AG04449 (cell line): ENCODE measurements around the gene PSMA2.

Experiments
- CTCF ChIA-PET: fragments of 350-600 bp; formaldehyde crosslinking; extraction: SDS; loops from one replicate; lab custom pipeline; 2021; ENCODE audit warnings: antibody characterized with exemption; lab: Yijun Ruan, JAX
- POLR2A ChIA-PET: fragments of 400-600, 350-600 bp; formaldehyde crosslinking; extraction: SDS; loops from one replicate; lab custom pipeline; 2020; ENCODE audit warnings: antibody characterized with exemption, inconsistent platforms; lab: Yijun Ruan, JAX
- DNase-seq: peaks from one replicate; pipeline ENCODE4 v3.0.0-alpha.2; 2010; ENCODE audit warnings: low read depth, low spot score
- H3K4me3 ChIP-seq: 2 replicates; pipeline ENCODE4 v1.5.1; 2011; ENCODE audit warnings: low read depth, mild to moderate bottlenecking, control low read depth, low read length
- CTCF ChIP-seq: IDR thresholded peaks from one replicate; pipeline ENCODE4 v1.5.1; 2011; ENCODE audit warnings: mild to moderate bottlenecking, moderate library complexity, low read length, control low read depth, inconsistent platforms; ENCODE audit not compliant: insufficient read depth; ENCODE audit errors: missing control alignments

The PSMA2 gene

DNA sequence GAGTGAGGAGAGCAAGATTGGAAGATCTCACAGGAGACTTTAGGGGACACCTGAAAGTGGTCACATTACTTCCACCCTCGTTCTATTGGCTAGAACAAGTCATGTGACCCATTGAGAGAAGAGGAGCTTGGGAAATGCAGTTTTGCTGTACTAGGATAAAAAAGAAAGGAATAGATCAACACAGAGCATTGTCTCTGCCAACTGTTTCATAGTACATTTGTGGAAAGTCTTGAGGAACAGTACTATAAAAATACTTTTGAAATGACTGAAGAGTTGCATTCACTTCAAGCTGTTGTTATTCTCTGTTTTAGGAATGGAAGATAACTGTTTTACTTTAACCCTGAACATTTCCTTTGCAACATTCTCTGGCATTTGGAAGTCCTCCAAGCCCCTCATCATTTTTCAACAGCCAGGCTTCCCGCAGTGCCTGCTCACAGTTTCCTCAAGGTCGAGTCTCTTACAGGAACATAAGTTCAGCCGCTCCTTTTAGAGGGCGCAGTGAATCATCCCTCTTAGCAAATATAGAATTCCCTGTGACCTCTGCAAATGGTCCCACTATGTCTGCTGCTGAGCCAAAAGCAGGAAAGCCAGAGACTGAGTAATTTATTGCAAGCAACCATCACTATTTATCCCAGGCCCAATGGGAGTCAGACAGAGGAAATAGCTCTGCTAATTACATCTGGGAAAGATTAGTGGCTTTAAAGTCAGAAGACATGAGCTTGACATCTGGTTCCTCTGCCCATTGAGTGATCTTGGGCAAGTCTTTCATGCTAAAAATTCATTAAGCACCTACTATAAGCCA lies 40.9 kb upstream of the PSMA2 start:
- ChIA-PET CTCF (interaction anchor here (0.8 to 2.8 kb wide), 5 partner anchors 14 to 467 kb away, joined by 3 to 16 read pairs (median 3); no protein-coding TSS in a partner anchor), POLR2A (interaction anchor here (0.5 to 1.4 kb wide), 5 partner anchors 28 to 164 kb away, joined by 3 to 10 read pairs (median 3); partner anchors contain the start of genes MRPL32 and PSMA2)
- TF ChIP-seq CTCF = no peak
- no peak overlapping the region for H3K4me3 ChIP-seq
- DNase-seq = peak; percentile 96

- no peak overlapping the region for H3K4me3 ChIP-seq
- POLR2A ChIA-PET = no interaction called here
- no peak for DNase-seq
- CTCF ChIA-PET = interaction anchor here (1.5 kb wide), 1 partner anchor 26 kb away, joined by 6 read pairs; no protein-coding TSS in a partner anchor
- no peak for TF ChIP-seq CTCF
Observed at GRCh38 chr7:42967391-42967790, 35.4 kb upstream of the PSMA2 start.

GRCh38 chr7:42964849-42965805 lies 33.2 kb upstream of the PSMA2 start:
- DNase-seq = no peak
- H3K4me3 ChIP-seq = no peak overlapping the region
- no peak for TF ChIP-seq CTCF
- POLR2A ChIA-PET = no interaction called here
- CTCF ChIA-PET = interaction anchor here (7.7 kb wide), 1 partner anchor 23 kb away, joined by 54 read pairs; no protein-coding TSS in a partner anchor

DNA sequence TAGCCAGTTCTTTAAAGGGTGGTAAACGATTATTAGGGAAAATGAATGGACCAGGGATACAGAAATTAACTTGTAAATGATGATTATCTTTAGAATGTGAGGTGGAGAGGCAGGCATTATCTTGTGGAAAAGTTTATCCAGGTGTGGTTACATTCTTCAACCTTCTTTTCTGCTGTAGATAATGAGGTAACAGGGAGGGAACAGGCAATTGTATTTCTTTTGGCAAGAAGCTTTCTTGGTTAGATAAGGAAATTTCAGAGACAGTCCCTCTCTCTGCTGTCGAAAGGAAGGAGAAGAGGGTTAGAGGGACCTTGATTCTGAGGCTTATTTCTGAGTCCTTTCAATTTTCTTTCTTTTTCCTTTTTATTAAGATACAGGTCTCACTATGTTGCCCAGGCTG lies 32.3 kb upstream of the PSMA2 start:
- no peak for DNase-seq
- no peak overlapping the region for H3K4me3 ChIP-seq
- no peak for TF ChIP-seq CTCF
- CTCF ChIA-PET = interaction anchor here (7.7 kb wide), 1 partner anchor 22 kb away, joined by 54 read pairs; no protein-coding TSS in a partner anchor
- POLR2A ChIA-PET = no interaction called here

DNA sequence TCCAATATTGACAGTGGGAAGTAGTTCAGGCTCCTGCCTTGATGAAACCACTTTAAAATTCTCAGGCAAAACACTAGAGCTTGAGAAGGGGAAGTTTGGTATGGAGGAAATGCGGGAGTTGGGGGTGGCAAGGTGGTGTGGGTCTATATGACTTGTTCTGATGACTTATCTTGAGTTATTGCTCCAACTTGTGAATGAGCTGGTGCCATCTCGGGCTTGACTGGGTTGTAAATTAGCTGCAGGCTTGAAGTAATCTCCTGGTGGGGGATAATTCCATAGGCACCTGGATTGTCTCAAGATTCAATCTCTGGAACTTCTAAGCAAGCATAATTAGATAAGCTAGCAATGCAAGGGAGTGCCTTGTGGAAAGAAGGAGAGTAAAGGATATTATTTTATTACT lies 29.2 kb upstream of the PSMA2 start:
- no peak for TF ChIP-seq CTCF
- no peak for DNase-seq
- H3K4me3 ChIP-seq = no peak overlapping the region
- CTCF ChIA-PET = interaction anchor here (1.3 to 7.7 kb wide), 2 partner anchors 19 to 147 kb away, joined by 5 to 54 read pairs; no protein-coding TSS in a partner anchor
- POLR2A ChIA-PET = no interaction called here

DNA sequence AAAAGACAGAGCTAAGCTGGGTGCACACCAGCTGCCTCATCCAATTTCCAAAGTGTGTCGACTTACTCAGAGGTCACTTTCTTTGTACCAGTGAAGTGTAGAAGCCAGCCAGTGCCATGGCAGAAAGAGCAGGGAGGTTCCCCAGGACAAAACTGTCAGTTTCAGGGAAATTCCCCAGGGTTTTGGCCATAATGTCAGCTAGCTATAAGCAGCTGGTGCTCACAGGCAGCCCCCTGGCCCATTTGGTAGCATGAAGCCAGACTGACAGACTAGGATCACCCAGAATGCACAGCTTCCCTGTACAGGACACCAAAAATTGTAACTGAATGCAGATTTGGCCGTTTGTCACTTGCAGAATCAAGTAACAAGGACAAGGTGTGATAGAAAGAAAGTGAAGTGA lies 28.8 kb upstream of the PSMA2 start:
- no peak for TF ChIP-seq CTCF
- no peak overlapping the region for H3K4me3 ChIP-seq
- ChIA-PET POLR2A (no interaction called here), CTCF (interaction anchor here (0.9 to 7.7 kb wide), 3 partner anchors 10 to 147 kb away, joined by 3 to 54 read pairs (median 5); no protein-coding TSS in a partner anchor)
- DNase-seq = no peak
